Measurements from ENCODE around the gene FCHSD1. TPM values are rescaled to one million over a fixed set of nuclear protein-coding genes. Genes with fewer than 3 reads are reported as not detected.

The FCHSD1 gene
- total and polyA plus RNA-seq, 2 donors (not counting 1 experiment from before 2014, with no cell fraction given): 123 to 193 TPM

DNA sequence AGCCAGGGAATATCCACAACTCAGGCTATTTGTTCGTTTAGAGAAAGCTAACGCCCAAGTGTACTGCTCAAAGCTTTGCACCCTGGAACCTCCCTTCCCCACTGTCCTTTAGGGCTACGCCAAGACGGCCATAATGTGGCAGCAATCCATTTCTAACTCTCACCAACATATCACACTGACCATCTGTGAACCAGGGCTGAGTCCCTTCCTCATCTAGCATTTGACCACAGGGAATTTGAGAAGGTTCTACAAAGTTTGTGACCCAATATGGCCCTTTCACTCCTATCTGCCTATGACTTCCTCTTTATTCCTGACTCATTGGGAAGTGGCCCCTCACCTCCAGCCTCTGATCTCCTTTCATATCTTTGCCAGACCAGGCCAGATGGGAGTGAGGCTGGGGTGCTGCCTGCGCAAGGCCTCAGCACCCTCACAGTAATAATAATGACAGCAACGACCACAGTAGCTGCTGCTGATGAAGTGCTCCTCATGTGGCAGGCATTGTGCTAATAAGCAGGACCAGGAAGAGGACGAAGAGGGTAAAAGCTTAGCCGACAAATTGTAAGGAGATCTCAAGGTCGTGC lies 40.2 kb upstream of the FCHSD1 start:
- DNase-seq (no peak), ATAC-seq (ENCODE audit: low read depth) (no peak)
- no peak overlapping the region for H3K4me2 ChIP-seq (replicated peaks; ENCODE audit: low read depth, low read length, poor library complexity, severe bottlenecking)
- peaks cover 62% of the 10 kb centered on the region for H3K27me3 Mint-ChIP-seq
- ChIA-PET POLR2A (interaction anchor here (1.0 to 1.9 kb wide), 3 partner anchors 188 to 321 kb away, joined by 3 to 7 read pairs (median 3); partner anchors contain the start of gene GNPDA1), CTCF (interaction anchor here (0.6 to 10.3 kb wide), 55 partner anchors 8 to 1022 kb away, joined by 3 to 198 read pairs (median 4); partner anchors contain the start of genes ARAP3, DELE1, GNPDA1 and HDAC3)
- H2AFZ ChIP-seq (ENCODE audit: insufficient read depth, low read depth, low read length, poor library complexity, severe bottlenecking): no peak overlapping the region
- H3K4me3 Mint-ChIP-seq: no peak overlapping the region
- intact Hi-C loops (cut with micrococcal nuclease): no loop called here
- H3K27ac ChIP-seq (ENCODE audit: low read length in 2 of 2): no peak overlapping the region
- H3K4me1 Mint-ChIP-seq: peaks cover 7% of the 10 kb centered on the region
- no peaks in the 10 kb centered on the region for H3K9me3 ChIP-seq (ENCODE audit: control extremely low read depth in 1 of 3, control insufficient read depth in 2 of 3, insufficient read depth in 1 of 3, low read length in 2 of 3)
- peaks cover 8% of the 10 kb centered on the region in 2 donors for H3K4me1 ChIP-seq (ENCODE audit: control insufficient read depth in 2 of 2, insufficient read depth in 2 of 2, low read length in 2 of 2)
- H4K20me1 ChIP-seq (ENCODE audit: control insufficient read depth, insufficient read depth, low read length, poor library complexity, severe bottlenecking): no peaks in the 10 kb centered on the region
- no peaks in the 10 kb centered on the region for H3K36me3 ChIP-seq (replicated peaks in 1 of 2; ENCODE audit: control extremely low read depth in 1 of 2, control insufficient read depth in 1 of 2, extremely low read depth in 1 of 2, insufficient read depth in 2 of 2, low read length in 1 of 2)
- H3K27me3 ChIP-seq (replicated peaks in 1 of 4; ENCODE audit: control extremely low read depth in 1 of 4, control insufficient read depth in 3 of 4, insufficient read depth in 4 of 4, low read length in 3 of 4): peaks cover 0 to 45% (median 5%) of the 10 kb centered on the region in 4 experiments
- no peak overlapping the region for H3K4me3 ChIP-seq (ENCODE audit: control extremely low read depth in 1 of 5, extremely low read depth in 1 of 5, insufficient read depth in 1 of 5, low read depth in 2 of 5, low read length in 4 of 5)
- no peak overlapping the region for H3K9ac ChIP-seq (ENCODE audit: low read length)
- H3K9me3 Mint-ChIP-seq (ENCODE audit: insufficient read depth): no peaks in the 10 kb centered on the region
- no peaks in the 10 kb centered on the region for H3K79me2 ChIP-seq (ENCODE audit: control insufficient read depth, insufficient read depth, low read length)
- TF ChIP-seq, protein P1, sequence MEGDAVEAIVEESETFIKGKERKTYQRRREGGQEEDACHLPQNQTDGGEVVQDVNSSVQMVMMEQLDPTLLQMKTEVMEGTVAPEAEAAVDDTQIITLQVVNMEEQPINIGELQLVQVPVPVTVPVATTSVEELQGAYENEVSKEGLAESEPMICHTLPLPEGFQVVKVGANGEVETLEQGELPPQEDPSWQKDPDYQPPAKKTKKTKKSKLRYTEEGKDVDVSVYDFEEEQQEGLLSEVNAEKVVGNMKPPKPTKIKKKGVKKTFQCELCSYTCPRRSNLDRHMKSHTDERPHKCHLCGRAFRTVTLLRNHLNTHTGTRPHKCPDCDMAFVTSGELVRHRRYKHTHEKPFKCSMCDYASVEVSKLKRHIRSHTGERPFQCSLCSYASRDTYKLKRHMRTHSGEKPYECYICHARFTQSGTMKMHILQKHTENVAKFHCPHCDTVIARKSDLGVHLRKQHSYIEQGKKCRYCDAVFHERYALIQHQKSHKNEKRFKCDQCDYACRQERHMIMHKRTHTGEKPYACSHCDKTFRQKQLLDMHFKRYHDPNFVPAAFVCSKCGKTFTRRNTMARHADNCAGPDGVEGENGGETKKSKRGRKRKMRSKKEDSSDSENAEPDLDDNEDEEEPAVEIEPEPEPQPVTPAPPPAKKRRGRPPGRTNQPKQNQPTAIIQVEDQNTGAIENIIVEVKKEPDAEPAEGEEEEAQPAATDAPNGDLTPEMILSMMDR (IDR thresholded peaks at IDR 0.05): no peak
- TF ChIP-seq EZH2 (IDR thresholded peaks at IDR 0.05; ENCODE audit: borderline replicate concordance, insufficient read depth, low read depth, low read length, poor library complexity, severe bottlenecking): no peak
- no peak overlapping the region for H3K27ac Mint-ChIP-seq
- 55% methylated on average over 5 of the region's 9 CpGs for WGBS (ENCODE audit: insufficient coverage)

DNA sequence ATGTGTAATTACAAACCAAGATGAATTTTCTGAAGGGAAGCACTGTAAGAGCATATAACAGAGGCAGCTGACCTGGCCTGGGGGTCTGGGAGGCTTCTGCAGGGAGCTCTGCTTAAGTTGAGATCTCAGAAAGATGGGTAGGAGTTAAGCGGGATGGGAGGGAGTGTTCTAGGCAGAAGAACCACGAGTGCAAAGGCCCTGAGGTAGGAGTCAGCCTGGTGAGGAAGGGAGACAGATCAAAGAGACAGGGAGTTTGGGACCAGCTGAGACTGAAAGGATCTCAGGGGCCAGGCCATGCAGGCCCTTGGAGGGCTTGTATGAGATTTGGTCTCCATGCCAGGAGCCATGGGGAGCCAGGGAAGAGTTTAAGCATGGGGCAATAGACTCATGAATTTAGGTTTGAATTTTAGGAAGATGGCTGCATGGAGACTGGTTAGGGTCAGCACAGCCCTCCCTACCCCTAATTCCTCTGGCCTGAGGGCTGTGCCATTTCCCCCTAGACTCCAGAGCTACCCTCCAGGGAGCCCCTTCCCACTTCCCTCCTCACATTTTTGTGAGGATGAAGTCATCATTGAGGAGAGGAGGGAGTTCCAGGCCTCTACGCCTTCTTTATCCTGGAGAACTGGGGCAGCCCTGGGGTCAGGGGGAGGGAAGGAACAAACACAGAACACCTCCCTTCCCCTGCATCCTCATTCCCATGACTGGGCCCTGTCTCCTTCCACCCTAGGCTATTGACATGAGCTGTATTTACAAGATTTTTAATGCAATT lies 35.6 kb upstream of the FCHSD1 start:
- no peak overlapping the region for H3K27ac Mint-ChIP-seq
- H3K36me3 ChIP-seq (replicated peaks in 1 of 2; ENCODE audit: control extremely low read depth in 1 of 2, control insufficient read depth in 1 of 2, extremely low read depth in 1 of 2, insufficient read depth in 2 of 2, low read length in 1 of 2): no peaks in the 10 kb centered on the region
- H3K4me3 Mint-ChIP-seq: no peak overlapping the region
- TF ChIP-seq, protein P1 (IDR thresholded peaks at IDR 0.05): no peak
- no peak for TF ChIP-seq EZH2 (IDR thresholded peaks at IDR 0.05; ENCODE audit: borderline replicate concordance, insufficient read depth, low read depth, low read length, poor library complexity, severe bottlenecking)
- peaks cover 14% of the 10 kb centered on the region for H3K4me1 Mint-ChIP-seq
- H3K9me3 Mint-ChIP-seq (ENCODE audit: insufficient read depth): no peaks in the 10 kb centered on the region
- no peak overlapping the region for H3K4me3 ChIP-seq (ENCODE audit: control extremely low read depth in 1 of 5, extremely low read depth in 1 of 5, insufficient read depth in 1 of 5, low read depth in 2 of 5, low read length in 4 of 5)
- intact Hi-C loops (cut with micrococcal nuclease): no loop called here
- peaks cover 17 to 20% of the 10 kb centered on the region in 2 donors for H3K4me1 ChIP-seq (ENCODE audit: control insufficient read depth in 2 of 2, insufficient read depth in 2 of 2, low read length in 2 of 2)
- peaks cover 0 to 29% (median 2%) of the 10 kb centered on the region in 4 experiments for H3K27me3 ChIP-seq (replicated peaks in 1 of 4; ENCODE audit: control extremely low read depth in 1 of 4, control insufficient read depth in 3 of 4, insufficient read depth in 4 of 4, low read length in 3 of 4)
- ATAC-seq (ENCODE audit: low read depth): no peak
- no peaks in the 10 kb centered on the region for H3K9me3 ChIP-seq (ENCODE audit: control extremely low read depth in 1 of 3, control insufficient read depth in 2 of 3, insufficient read depth in 1 of 3, low read length in 2 of 3)
- CTCF ChIA-PET: interaction anchor here (0.6 to 1.8 kb wide), 4 partner anchors 24 to 281 kb away, joined by 3 to 9 read pairs (median 4); no protein-coding TSS in a partner anchor
- 80% methylated on average over 2 of the region's 3 CpGs for WGBS (ENCODE audit: insufficient coverage)
- H3K27ac ChIP-seq (ENCODE audit: low read length in 2 of 2): no peak overlapping the region
- POLR2A ChIA-PET: no interaction called here
- no peak for DNase-seq
- H4K20me1 ChIP-seq (ENCODE audit: control insufficient read depth, insufficient read depth, low read length, poor library complexity, severe bottlenecking): no peaks in the 10 kb centered on the region
- H2AFZ ChIP-seq (ENCODE audit: insufficient read depth, low read depth, low read length, poor library complexity, severe bottlenecking): no peak overlapping the region
- H3K9ac ChIP-seq (ENCODE audit: low read length): no peak overlapping the region
- H3K27me3 Mint-ChIP-seq: peaks cover 26% of the 10 kb centered on the region
- no peaks in the 10 kb centered on the region for H3K79me2 ChIP-seq (ENCODE audit: control insufficient read depth, insufficient read depth, low read length)
- no peak overlapping the region for H3K4me2 ChIP-seq (replicated peaks; ENCODE audit: low read depth, low read length, poor library complexity, severe bottlenecking)

Measured in B cell (primary cell).